Measurements from ENCODE around the gene CNKSR2. TPM values are rescaled to one million over a fixed set of nuclear protein-coding genes. Genes with fewer than 3 reads are reported as not detected.

CNKSR2 gene
- total RNA-seq, 1 experiment from 2014 or later, result 2.0 TPM

DNA sequence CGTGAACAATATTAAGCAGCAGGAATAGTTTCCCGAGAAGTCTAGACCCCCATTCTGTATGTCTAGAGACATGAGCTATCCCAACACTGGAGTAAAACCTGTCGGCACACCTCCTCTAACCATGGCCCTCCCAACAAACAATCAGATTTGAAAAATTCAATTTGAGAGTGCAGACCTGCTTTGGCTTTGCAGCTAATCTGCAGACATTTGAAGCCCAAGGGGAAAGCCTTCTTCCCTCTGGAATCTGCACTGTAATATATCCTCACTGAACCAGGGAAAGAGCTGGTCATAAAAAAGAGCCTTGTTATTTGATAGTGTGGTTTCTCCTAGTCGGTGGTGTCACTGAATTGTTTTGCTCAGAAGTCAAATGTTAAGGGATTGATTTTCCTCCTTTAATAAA, 328.5 kb downstream of the CNKSR2 start:
- CTCF ChIA-PET, result no interaction called here

More for the DNA sequence above, 328.5 kb downstream of the CNKSR2 start:
- Histone ChIP-seq H3K9me2 (replicated peaks; ENCODE audit: low read length) (no peaks in the 10 kb centered on the region), H3K79me2 (ENCODE audit: low read length) (no peaks in the 10 kb centered on the region), H3K27me3 (ENCODE audit: low read length) (no peaks in the 10 kb centered on the region), H3F3A (ENCODE audit: low read length, unreplicated experiment) (no peaks in the 10 kb centered on the region), H3K27ac (ENCODE audit: low read length) (no peak overlapping the region), H4K20me1 (ENCODE audit: low read length) (no peaks in the 10 kb centered on the region), H3K4me3 (ENCODE audit: low read length) (no peak overlapping the region), H3K4me1 (ENCODE audit: insufficient read depth, low read length) (0 out of 2 replicates have a peak, but pooled peaks cover 4% of the 10 kb centered on the region), H3K9ac (ENCODE audit: low read length) (no peak overlapping the region), H3K4me2 (ENCODE audit: low read length) (no peak overlapping the region), H3K36me3 (ENCODE audit: low read depth, low read length) (no peaks in the 10 kb centered on the region), H3K9me3 (ENCODE audit: low read length) (no peaks in the 10 kb centered on the region), H2AFZ (ENCODE audit: low read length) (no peak overlapping the region)
- no peak for DNase-seq
- no peak for TF ChIP-seq EZH2phosphoT487 (IDR thresholded peaks at IDR 0.05; ENCODE audit: borderline replicate concordance, low read length)
- TF ChIP-seq, protein P1, sequence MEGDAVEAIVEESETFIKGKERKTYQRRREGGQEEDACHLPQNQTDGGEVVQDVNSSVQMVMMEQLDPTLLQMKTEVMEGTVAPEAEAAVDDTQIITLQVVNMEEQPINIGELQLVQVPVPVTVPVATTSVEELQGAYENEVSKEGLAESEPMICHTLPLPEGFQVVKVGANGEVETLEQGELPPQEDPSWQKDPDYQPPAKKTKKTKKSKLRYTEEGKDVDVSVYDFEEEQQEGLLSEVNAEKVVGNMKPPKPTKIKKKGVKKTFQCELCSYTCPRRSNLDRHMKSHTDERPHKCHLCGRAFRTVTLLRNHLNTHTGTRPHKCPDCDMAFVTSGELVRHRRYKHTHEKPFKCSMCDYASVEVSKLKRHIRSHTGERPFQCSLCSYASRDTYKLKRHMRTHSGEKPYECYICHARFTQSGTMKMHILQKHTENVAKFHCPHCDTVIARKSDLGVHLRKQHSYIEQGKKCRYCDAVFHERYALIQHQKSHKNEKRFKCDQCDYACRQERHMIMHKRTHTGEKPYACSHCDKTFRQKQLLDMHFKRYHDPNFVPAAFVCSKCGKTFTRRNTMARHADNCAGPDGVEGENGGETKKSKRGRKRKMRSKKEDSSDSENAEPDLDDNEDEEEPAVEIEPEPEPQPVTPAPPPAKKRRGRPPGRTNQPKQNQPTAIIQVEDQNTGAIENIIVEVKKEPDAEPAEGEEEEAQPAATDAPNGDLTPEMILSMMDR (conservative IDR thresholded peaks at IDR 0.05; ENCODE audit: low read depth, low read length), result no peak
- TF ChIP-seq EZH2 (IDR thresholded peaks at IDR 0.05; ENCODE audit: low read length, unreplicated experiment), result no peak
- POLR2A ChIA-PET (ENCODE audit: unreplicated experiment), result no interaction called here
- no TSS peak for BruUV-seq (replicated peaks)
- intact Hi-C loops (cut with micrococcal nuclease), result no loop called here
- ATAC-seq, result no peak

Data from PC-3 (cell line).